Measurements from ENCODE around the gene SLC35G2. TPM values are rescaled to one million over a fixed set of nuclear protein-coding genes. Genes with fewer than 3 reads are reported as not detected.

SLC35G2 gene
- polyA plus RNA-seq (3.7 and 6.8 TPM in 2 replicates), polyA minus RNA-seq (10.9 and 11.2 TPM in 2 replicates)

DNA sequence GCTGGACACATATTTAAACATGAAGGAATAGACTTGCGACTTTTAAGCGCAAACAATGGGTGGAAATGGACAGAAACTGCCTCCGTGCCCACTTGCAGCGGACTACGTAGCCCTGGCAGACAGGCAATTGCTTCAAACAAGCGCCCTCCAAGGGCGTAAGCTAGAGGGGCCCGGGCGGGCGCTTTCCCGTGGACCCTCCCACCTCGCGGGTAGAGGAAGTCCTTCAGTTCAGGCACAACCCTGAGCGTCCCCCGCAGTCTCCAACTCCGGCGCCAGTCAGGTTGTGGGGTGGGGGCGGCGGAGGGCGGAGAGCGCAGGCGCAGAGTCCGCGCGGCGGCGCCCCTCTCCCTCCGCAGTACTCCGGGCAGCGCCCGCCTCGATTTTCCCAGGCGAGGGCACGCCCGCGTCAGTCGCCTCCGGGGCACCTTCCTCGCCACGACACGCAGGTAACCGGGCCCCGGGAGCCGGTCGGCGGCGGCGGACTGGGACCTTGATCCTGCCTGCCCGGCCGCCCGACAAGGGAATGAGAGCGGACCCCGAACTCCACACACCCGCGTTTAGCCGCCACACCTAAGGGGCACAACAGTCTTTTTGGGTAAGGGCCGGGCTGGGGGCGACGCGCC is at the start of gene SLC35G2:
SLC35G2 (plus strand) TSS at position 358 of the 623 bp plus-strand sequence. CDS start 35,335 bp downstream, outside the sequence.
- H3K4me3 ChIP-seq (ENCODE audit: low read length): peak within 1 kb of the TSS; percentile 79
- TF ChIP-seq, protein P1, sequence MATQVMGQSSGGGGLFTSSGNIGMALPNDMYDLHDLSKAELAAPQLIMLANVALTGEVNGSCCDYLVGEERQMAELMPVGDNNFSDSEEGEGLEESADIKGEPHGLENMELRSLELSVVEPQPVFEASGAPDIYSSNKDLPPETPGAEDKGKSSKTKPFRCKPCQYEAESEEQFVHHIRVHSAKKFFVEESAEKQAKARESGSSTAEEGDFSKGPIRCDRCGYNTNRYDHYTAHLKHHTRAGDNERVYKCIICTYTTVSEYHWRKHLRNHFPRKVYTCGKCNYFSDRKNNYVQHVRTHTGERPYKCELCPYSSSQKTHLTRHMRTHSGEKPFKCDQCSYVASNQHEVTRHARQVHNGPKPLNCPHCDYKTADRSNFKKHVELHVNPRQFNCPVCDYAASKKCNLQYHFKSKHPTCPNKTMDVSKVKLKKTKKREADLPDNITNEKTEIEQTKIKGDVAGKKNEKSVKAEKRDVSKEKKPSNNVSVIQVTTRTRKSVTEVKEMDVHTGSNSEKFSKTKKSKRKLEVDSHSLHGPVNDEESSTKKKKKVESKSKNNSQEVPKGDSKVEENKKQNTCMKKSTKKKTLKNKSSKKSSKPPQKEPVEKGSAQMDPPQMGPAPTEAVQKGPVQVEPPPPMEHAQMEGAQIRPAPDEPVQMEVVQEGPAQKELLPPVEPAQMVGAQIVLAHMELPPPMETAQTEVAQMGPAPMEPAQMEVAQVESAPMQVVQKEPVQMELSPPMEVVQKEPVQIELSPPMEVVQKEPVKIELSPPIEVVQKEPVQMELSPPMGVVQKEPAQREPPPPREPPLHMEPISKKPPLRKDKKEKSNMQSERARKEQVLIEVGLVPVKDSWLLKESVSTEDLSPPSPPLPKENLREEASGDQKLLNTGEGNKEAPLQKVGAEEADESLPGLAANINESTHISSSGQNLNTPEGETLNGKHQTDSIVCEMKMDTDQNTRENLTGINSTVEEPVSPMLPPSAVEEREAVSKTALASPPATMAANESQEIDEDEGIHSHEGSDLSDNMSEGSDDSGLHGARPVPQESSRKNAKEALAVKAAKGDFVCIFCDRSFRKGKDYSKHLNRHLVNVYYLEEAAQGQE (IDR thresholded peaks at IDR 0.05; ENCODE audit: borderline replicate concordance): peak; percentile 33
- TF ChIP-seq RAD21 (conservative IDR thresholded peaks at IDR 0.05) (peak; percentile 19), MXI1 (conservative IDR thresholded peaks at IDR 0.05; ENCODE audit: poor library complexity, severe bottlenecking) (peak; percentile 12), CTCF (IDR thresholded peaks at IDR 0.05; ENCODE audit: poor library complexity, severe bottlenecking) (peak; percentile 40), EP300 (conservative IDR thresholded peaks at IDR 0.05; ENCODE audit: poor library complexity, severe bottlenecking) (no peak), EZH2 (IDR thresholded peaks at IDR 0.05; ENCODE audit: borderline replicate concordance, insufficient read depth, low read length, poor library complexity, severe bottlenecking) (no peak), POLR2AphosphoS5 (IDR thresholded peaks at IDR 0.05) (no peak), SMC3 (conservative IDR thresholded peaks at IDR 0.05; ENCODE audit: poor library complexity) (peak; percentile 41)
- H3K4me2 ChIP-seq (ENCODE audit: low read length): peak within 1 kb of the TSS; percentile 51
- no peaks in the 10 kb centered on the region for H3F3A ChIP-seq (ENCODE audit: insufficient read depth, low read length, poor library complexity, severe bottlenecking)
- no peaks in the 10 kb centered on the region for H3K79me2 ChIP-seq (replicated peaks; ENCODE audit: insufficient read depth, low read length)
- H3K27me3 ChIP-seq (ENCODE audit: insufficient read depth, low read depth, low read length): peaks cover 26% of the 10 kb centered on the region
- H4K20me1 ChIP-seq (ENCODE audit: insufficient read depth): no peaks in the 10 kb centered on the region
- H3K9me2 ChIP-seq (ENCODE audit: insufficient read depth, low read length): no peaks in the 10 kb centered on the region
- H3K9me3 ChIP-seq (ENCODE audit: low read length): no peaks in the 10 kb centered on the region
- H3K27ac ChIP-seq (ENCODE audit: low read length): no peak within 1 kb of the TSS
- H3K9ac ChIP-seq (ENCODE audit: low read length): peak within 1 kb of the TSS; percentile 67
- H3K36me3 ChIP-seq (ENCODE audit: insufficient read depth, low read length): no peaks in the 10 kb centered on the region
- peak within 1 kb of the TSS; percentile 49 for H2AFZ ChIP-seq (ENCODE audit: low read depth, low read length)

DNA sequence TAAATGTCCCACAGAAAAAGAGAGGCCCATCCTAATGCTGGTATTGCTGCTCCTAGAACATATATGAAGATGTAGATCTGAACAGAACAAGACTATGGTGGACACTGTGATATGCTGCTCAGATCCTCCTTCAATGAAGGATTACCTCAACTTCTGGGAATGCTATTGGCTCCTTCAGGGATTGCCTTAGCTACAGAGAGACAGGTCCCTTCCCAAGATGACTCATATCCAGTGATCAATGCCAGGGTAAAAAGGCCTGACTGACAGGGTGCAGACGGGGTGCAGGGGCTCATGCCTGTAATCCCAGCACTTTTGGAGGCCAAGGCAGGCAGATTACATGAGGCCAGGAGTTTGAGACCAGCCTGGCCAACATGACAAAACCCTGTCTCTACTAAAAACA is 46.2 kb upstream of the SLC35G2 start:
- TF ChIP-seq RAD21 (conservative IDR thresholded peaks at IDR 0.05): no peak
- TF ChIP-seq SMC3 (conservative IDR thresholded peaks at IDR 0.05; ENCODE audit: poor library complexity): no peak
- TF ChIP-seq POLR2AphosphoS5 (IDR thresholded peaks at IDR 0.05): no peak
- TF ChIP-seq, protein P1 (IDR thresholded peaks at IDR 0.05; ENCODE audit: borderline replicate concordance): no peak
- no peak for TF ChIP-seq MXI1 (conservative IDR thresholded peaks at IDR 0.05; ENCODE audit: poor library complexity, severe bottlenecking)
- TF ChIP-seq EZH2 (IDR thresholded peaks at IDR 0.05; ENCODE audit: borderline replicate concordance, insufficient read depth, low read length, poor library complexity, severe bottlenecking): no peak
- no peak for TF ChIP-seq TAF1 (IDR thresholded peaks at IDR 0.05; ENCODE audit: low read depth)
- no peak for TF ChIP-seq EP300 (conservative IDR thresholded peaks at IDR 0.05; ENCODE audit: poor library complexity, severe bottlenecking)
- no peak for TF ChIP-seq CTCF (IDR thresholded peaks at IDR 0.05; ENCODE audit: poor library complexity, severe bottlenecking)
- no peaks in the 10 kb centered on the region for H3K79me2 ChIP-seq (replicated peaks; ENCODE audit: insufficient read depth, low read length)
- no peaks in the 10 kb centered on the region for H3K27me3 ChIP-seq (ENCODE audit: insufficient read depth, low read depth, low read length)
- no peaks in the 10 kb centered on the region for H3K9me2 ChIP-seq (ENCODE audit: insufficient read depth, low read length)
- H3F3A ChIP-seq (ENCODE audit: insufficient read depth, low read length, poor library complexity, severe bottlenecking): no peaks in the 10 kb centered on the region
- no peak overlapping the region for H3K27ac ChIP-seq (ENCODE audit: low read length)
- H3K9ac ChIP-seq (ENCODE audit: low read length): no peak overlapping the region
- H2AFZ ChIP-seq (ENCODE audit: low read depth, low read length): no peak overlapping the region
- no peak overlapping the region for H3K4me2 ChIP-seq (ENCODE audit: low read length)
- no peaks in the 10 kb centered on the region for H3K9me3 ChIP-seq (ENCODE audit: low read length)
- H3K36me3 ChIP-seq (ENCODE audit: insufficient read depth, low read length): no peaks in the 10 kb centered on the region
- H3K4me3 ChIP-seq (ENCODE audit: low read length): no peak overlapping the region
- H4K20me1 ChIP-seq (ENCODE audit: insufficient read depth): no peaks in the 10 kb centered on the region

All from neural cell (in vitro differentiated cells).